HepG2 (cell line): ENCODE data around the gene PTGES3. TPM values are rescaled to one million over a fixed set of nuclear protein-coding genes. Genes with fewer than 3 reads are reported as not detected.

Source experiments
- EEA1 ChIP-seq: sonication (generic); formaldehyde crosslinking; IDR thresholded peaks from 2 replicates; pipeline ENCODE4 v1.5.1; 2020; ENCODE audit warnings: mild to moderate bottlenecking, missing genetic modification reagents, borderline replicate concordance
- HMG20B ChIP-seq: conservative IDR thresholded peaks from 2 replicates; pipeline ENCODE4 v1.6.1; 2016; ENCODE audit warnings: missing genetic modification reagents, missing compliant biosample characterization
- HNRNPLL ChIP-seq: fragments of 200-400 bp; formaldehyde crosslinking; IDR thresholded peaks from 2 replicates; pipeline ENCODE4 v1.6.1; 2017; ENCODE audit warnings: mild to moderate bottlenecking, low read depth, low read length; ENCODE audit not compliant: poor library complexity, severe bottlenecking
- MBD4 ChIP-seq: IDR thresholded peaks from 2 replicates; pipeline ENCODE4 v1.6.1; 2012; ENCODE audit warnings: low read length, inconsistent platforms, borderline replicate concordance
- MIXL1 ChIP-seq: IDR thresholded peaks from 2 replicates; pipeline ENCODE4 v1.6.1; 2016
- ONECUT2 ChIP-seq: sonication (generic); formaldehyde crosslinking; IDR thresholded peaks from 2 replicates; pipeline ENCODE4 v1.4.0; 2020; ENCODE audit warnings: missing genetic modification reagents
- PHF8 ChIP-seq: sonication (generic); formaldehyde crosslinking; IDR thresholded peaks from 2 replicates; pipeline ENCODE4 v1.5.0; 2020; ENCODE audit warnings: missing genetic modification reagents
- SAFB2 ChIP-seq: sonication (generic); formaldehyde crosslinking; IDR thresholded peaks from 2 replicates; pipeline ENCODE4 v1.5.1; 2020; ENCODE audit warnings: missing genetic modification reagents, low read depth, mild to moderate bottlenecking, borderline replicate concordance
- SALL2 ChIP-seq: sonication (generic); formaldehyde crosslinking; IDR thresholded peaks from 2 replicates; pipeline ENCODE4 v1.8.1; 2023; ENCODE audit warnings: mild to moderate bottlenecking, missing genetic modification reagents, inconsistent platforms
- SMAD1 ChIP-seq: sonication (generic); formaldehyde crosslinking; IDR thresholded peaks from 2 replicates; pipeline ENCODE4 v1.4.0; 2020; ENCODE audit warnings: missing genetic modification reagents, low read depth, mild to moderate bottlenecking, borderline replicate concordance
- SNAI1 ChIP-seq: sonication (generic); formaldehyde crosslinking; IDR thresholded peaks from 2 replicates; pipeline ENCODE4 v1.5.0; 2020; ENCODE audit warnings: mild to moderate bottlenecking, missing genetic modification reagents, borderline replicate concordance
- ZKSCAN1 ChIP-seq: fragments of 150-350 bp; IDR thresholded peaks from 2 replicates; pipeline ENCODE4 v1.6.1; 2014; ENCODE audit warnings: low read length
- ZNF20 ChIP-seq: sonication (generic); formaldehyde crosslinking; IDR thresholded peaks from 2 replicates; pipeline ENCODE4 v1.4.0; 2020; ENCODE audit warnings: mild to moderate bottlenecking, moderate library complexity, missing genetic modification reagents
- ZNF33B ChIP-seq: sonication (generic); formaldehyde crosslinking; IDR thresholded peaks from 2 replicates; pipeline ENCODE4 v1.5.1; 2020; ENCODE audit warnings: mild to moderate bottlenecking, missing genetic modification reagents
- ZNF670 ChIP-seq: sonication (generic); formaldehyde crosslinking; IDR thresholded peaks from 2 replicates; pipeline ENCODE4 v1.8.0; 2022; ENCODE audit warnings: mild to moderate bottlenecking, missing genetic modification reagents, borderline replicate concordance
- polyA plus RNA-seq, 8 experiments: library from polyadenylated mRNA; depleted of rRNA in 3 of 8; stranded (reverse) in 7 of 8; unstranded in 1 of 8; fragments of >200 nt; fragmentation: Illumina TruSeq in 4 of 8; extraction: Trizol in 4 of 8; gene quantifications; 2 replicates each; pipeline versions ENCODE4 v1.2.1 to v1.2.3, GENCODE V29; 2011 to 2016; ENCODE audit warnings: low read depth in 4 of 8, missing spikeins in 1 of 8, mixed read lengths in 1 of 8; ENCODE audit not compliant: insufficient read depth in 1 of 8
- total RNA-seq, 5 experiments: library from RNA; depleted of rRNA; stranded (reverse); fragments of >200 nt; fragmentation: Illumina TruSeq; extraction: Trizol; gene quantifications; 2 replicates each; pipeline ENCODE4 v1.2.3, GENCODE V29; 2016; ENCODE audit warnings: low read depth in 1 of 5
- TF ChIP-seq, protein P1 (sequence below): IDR thresholded peaks from 2 replicates; pipeline ENCODE4 v1.6.1; 2016; ENCODE audit warnings: low read depth
- TF ChIP-seq, protein P2 (sequence below): sonication (generic); formaldehyde crosslinking; IDR thresholded peaks from 2 replicates; pipeline ENCODE4 v1.4.0; 2020; ENCODE audit warnings: missing genetic modification reagents
- TF ChIP-seq, protein P3 (sequence below): sonication (generic); formaldehyde crosslinking; IDR thresholded peaks from 2 replicates; pipeline ENCODE4 v1.5.1; 2020; ENCODE audit warnings: missing genetic modification reagents, mild to moderate bottlenecking, borderline replicate concordance
- TF ChIP-seq, protein P4 (sequence below): sonication (generic); formaldehyde crosslinking; conservative IDR thresholded peaks from 2 replicates; pipeline ENCODE4 v1.4.0; 2020; ENCODE audit warnings: missing genetic modification reagents
- TF ChIP-seq, protein P5 (sequence below): sonication (generic); formaldehyde crosslinking; IDR thresholded peaks from 2 replicates; pipeline ENCODE4 v1.4.0; 2020; ENCODE audit warnings: missing genetic modification reagents

Gene PTGES3
- total and polyA plus RNA-seq, 2 of the 13 experiments (the other 11 are each of a cell fraction or from before 2014, with no cell fraction given), result 54.4 to 159 TPM

DNA sequence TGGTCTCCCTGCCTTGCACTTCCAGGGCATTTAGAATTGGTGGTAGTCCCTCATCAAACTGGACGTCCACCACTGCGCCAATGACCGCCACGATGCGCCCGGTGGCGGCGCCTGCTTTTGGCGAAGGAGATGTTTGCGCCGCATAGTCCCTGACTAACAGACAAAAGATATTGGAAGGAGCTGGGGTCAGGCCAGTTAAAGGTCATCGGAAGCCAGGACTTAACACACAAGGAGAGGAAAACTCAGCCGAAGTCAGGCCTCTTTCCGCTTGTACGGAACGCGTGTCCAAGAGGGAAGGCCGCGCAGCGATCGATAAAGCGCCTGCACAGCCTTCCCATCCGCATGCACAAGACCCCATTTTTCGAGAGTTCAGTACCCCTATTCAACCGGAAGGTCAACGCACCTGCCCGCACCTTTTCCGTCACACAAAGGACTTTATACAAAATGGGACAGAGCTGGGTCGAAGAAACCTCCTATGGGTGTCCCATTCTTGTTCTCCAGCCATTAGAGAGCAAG lies 42.8 kb downstream of the PTGES3 start (continued):
- TF ChIP-seq, protein P1, sequence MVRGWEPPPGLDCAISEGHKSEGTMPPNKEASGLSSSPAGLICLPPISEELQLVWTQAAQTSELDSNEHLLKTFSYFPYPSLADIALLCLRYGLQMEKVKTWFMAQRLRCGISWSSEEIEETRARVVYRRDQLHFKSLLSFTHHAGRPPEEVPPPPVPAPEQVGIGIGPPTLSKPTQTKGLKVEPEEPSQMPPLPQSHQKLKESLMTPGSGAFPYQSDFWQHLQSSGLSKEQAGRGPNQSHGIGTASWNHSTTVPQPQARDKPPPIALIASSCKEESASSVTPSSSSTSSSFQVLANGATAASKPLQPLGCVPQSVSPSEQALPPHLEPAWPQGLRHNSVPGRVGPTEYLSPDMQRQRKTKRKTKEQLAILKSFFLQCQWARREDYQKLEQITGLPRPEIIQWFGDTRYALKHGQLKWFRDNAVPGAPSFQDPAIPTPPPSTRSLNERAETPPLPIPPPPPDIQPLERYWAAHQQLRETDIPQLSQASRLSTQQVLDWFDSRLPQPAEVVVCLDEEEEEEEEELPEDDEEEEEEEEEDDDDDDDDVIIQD (CRISPR knock-in tag), result peak; percentile 4; the same call in 1 of the 2 replicates
- TF ChIP-seq SMAD1 (no peak), SAFB2 (no peak), SNAI1 (CRISPR knock-in tag) (0 out of 2 replicates have a peak, but pooled peaks have one; percentile 52), ZNF33B (peak; percentile 9; the same call in 1 of the 2 replicates), HNRNPLL (peak; percentile 19), ZNF670 (CRISPR knock-in tag) (no peak), HMG20B (no peak), MIXL1 (no peak), MBD4 (no peak), ZKSCAN1 (no peak), ONECUT2 (peak; percentile 80; the same call in 1 of the 2 replicates), SALL2 (no peak), EEA1 (CRISPR knock-in tag) (0 out of 2 replicates have a peak, but pooled peaks have one; percentile 2), PHF8 (no peak), ZNF20 (CRISPR knock-in tag) (0 out of 2 replicates have a peak, but pooled peaks have one; percentile 33)
- TF ChIP-seq, protein P2, sequence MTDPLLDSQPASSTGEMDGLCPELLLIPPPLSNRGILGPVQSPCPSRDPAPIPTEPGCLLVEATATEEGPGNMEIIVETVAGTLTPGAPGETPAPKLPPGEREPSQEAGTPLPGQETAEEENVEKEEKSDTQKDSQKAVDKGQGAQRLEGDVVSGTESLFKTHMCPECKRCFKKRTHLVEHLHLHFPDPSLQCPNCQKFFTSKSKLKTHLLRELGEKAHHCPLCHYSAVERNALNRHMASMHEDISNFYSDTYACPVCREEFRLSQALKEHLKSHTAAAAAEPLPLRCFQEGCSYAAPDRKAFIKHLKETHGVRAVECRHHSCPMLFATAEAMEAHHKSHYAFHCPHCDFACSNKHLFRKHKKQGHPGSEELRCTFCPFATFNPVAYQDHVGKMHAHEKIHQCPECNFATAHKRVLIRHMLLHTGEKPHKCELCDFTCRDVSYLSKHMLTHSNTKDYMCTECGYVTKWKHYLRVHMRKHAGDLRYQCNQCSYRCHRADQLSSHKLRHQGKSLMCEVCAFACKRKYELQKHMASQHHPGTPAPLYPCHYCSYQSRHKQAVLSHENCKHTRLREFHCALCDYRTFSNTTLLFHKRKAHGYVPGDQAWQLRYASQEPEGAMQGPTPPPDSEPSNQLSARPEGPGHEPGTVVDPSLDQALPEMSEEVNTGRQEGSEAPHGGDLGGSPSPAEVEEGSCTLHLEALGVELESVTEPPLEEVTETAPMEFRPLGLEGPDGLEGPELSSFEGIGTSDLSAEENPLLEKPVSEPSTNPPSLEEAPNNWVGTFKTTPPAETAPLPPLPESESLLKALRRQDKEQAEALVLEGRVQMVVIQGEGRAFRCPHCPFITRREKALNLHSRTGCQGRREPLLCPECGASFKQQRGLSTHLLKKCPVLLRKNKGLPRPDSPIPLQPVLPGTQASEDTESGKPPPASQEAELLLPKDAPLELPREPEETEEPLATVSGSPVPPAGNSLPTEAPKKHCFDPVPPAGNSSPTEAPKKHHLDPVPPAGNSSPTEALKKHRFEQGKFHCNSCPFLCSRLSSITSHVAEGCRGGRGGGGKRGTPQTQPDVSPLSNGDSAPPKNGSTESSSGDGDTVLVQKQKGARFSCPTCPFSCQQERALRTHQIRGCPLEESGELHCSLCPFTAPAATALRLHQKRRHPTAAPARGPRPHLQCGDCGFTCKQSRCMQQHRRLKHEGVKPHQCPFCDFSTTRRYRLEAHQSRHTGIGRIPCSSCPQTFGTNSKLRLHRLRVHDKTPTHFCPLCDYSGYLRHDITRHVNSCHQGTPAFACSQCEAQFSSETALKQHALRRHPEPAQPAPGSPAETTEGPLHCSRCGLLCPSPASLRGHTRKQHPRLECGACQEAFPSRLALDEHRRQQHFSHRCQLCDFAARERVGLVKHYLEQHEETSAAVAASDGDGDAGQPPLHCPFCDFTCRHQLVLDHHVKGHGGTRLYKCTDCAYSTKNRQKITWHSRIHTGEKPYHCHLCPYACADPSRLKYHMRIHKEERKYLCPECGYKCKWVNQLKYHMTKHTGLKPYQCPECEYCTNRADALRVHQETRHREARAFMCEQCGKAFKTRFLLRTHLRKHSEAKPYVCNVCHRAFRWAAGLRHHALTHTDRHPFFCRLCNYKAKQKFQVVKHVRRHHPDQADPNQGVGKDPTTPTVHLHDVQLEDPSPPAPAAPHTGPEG (CRISPR knock-in tag), result 0 out of 2 replicates have a peak, but pooled peaks have one; percentile 11
- TF ChIP-seq, protein P3, sequence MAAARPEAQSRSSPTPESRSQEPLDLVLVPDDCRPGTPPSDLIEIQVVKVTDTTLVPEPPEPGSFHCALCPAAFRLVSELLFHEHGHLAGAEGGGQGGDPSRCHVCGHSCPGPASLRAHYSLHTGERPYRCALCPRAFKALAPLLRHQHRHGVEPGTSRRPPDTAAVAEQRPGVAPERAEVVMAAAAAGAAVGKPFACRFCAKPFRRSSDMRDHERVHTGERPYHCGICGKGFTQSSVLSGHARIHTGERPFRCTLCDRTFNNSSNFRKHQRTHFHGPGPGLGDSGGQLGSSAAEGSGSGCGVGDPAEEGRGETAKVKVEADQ (CRISPR knock-in tag), result no peak
- TF ChIP-seq, protein P4, sequence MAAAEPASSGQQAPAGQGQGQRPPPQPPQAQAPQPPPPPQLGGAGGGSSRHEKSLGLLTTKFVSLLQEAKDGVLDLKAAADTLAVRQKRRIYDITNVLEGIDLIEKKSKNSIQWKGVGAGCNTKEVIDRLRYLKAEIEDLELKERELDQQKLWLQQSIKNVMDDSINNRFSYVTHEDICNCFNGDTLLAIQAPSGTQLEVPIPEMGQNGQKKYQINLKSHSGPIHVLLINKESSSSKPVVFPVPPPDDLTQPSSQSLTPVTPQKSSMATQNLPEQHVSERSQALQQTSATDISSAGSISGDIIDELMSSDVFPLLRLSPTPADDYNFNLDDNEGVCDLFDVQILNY, result no peak
- TF ChIP-seq, protein P5, sequence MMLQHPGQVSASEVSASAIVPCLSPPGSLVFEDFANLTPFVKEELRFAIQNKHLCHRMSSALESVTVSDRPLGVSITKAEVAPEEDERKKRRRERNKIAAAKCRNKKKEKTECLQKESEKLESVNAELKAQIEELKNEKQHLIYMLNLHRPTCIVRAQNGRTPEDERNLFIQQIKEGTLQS (CRISPR knock-in tag), result no peak
